Measurements from ENCODE around the gene TRIM41.
A peak's percentile ranks its signal among the peaks of the same experiment; 100 is the strongest.

The TRIM41 gene

GRCh38 chr5:181195249-181195761 is 27.8 kb upstream of the TRIM41 start:
- no peaks in the 10 kb centered on the region for H3K36me3 ChIP-seq (ENCODE audit: insufficient read depth, low read length)
- H3K9ac ChIP-seq (ENCODE audit: low read depth, low read length): no peak overlapping the region
- no peak overlapping the region for H3K4me3 ChIP-seq (ENCODE audit: low read length)
- H3K4me1 ChIP-seq (ENCODE audit: control insufficient read depth, insufficient read depth, low read length): peaks cover 12% of the 10 kb centered on the region
- no peak overlapping the region for H3K4me2 ChIP-seq (ENCODE audit: low read length)
- no peaks in the 10 kb centered on the region for H3K9me3 ChIP-seq (replicated peaks; ENCODE audit: low read length)
- no peaks in the 10 kb centered on the region for H3K27me3 ChIP-seq (ENCODE audit: control insufficient read depth, insufficient read depth, low read length)

- H3K9me3 ChIP-seq (replicated peaks; ENCODE audit: low read length): no peaks in the 10 kb centered on the region
- no peaks in the 10 kb centered on the region for H3K27me3 ChIP-seq (ENCODE audit: control insufficient read depth, insufficient read depth, low read length)
- H3K4me1 ChIP-seq (ENCODE audit: control insufficient read depth, insufficient read depth, low read length): peaks cover 4% of the 10 kb centered on the region
- H3K36me3 ChIP-seq (ENCODE audit: insufficient read depth, low read length): no peaks in the 10 kb centered on the region
- H3K4me2 ChIP-seq (ENCODE audit: low read length): no peak overlapping the region
- no peak overlapping the region for H3K4me3 ChIP-seq (ENCODE audit: low read length)
- H3K9ac ChIP-seq (ENCODE audit: low read depth, low read length): no peak overlapping the region
Measured at GRCh38 chr5:181197326-181197951, 25.6 kb upstream of the TRIM41 start.

GRCh38 chr5:181198106-181198685 is 24.9 kb upstream of the TRIM41 start:
- Histone ChIP-seq H3K27me3 (ENCODE audit: control insufficient read depth, insufficient read depth, low read length) (no peaks in the 10 kb centered on the region), H3K36me3 (ENCODE audit: insufficient read depth, low read length) (no peaks in the 10 kb centered on the region), H3K4me2 (ENCODE audit: low read length) (no peak overlapping the region), H3K4me1 (ENCODE audit: control insufficient read depth, insufficient read depth, low read length) (no peaks in the 10 kb centered on the region), H3K9me3 (replicated peaks; ENCODE audit: low read length) (no peaks in the 10 kb centered on the region), H3K4me3 (ENCODE audit: low read length) (no peak overlapping the region), H3K9ac (ENCODE audit: low read depth, low read length) (no peak overlapping the region)

GRCh38 chr5:181198905-181199519 is 24.1 kb upstream of the TRIM41 start:
- Histone ChIP-seq H3K9ac (ENCODE audit: low read depth, low read length) (no peak overlapping the region), H3K4me3 (ENCODE audit: low read length) (no peak overlapping the region), H3K27me3 (ENCODE audit: control insufficient read depth, insufficient read depth, low read length) (no peaks in the 10 kb centered on the region), H3K36me3 (ENCODE audit: insufficient read depth, low read length) (no peaks in the 10 kb centered on the region), H3K4me1 (ENCODE audit: control insufficient read depth, insufficient read depth, low read length) (peaks cover 8% of the 10 kb centered on the region), H3K9me3 (replicated peaks; ENCODE audit: low read length) (no peaks in the 10 kb centered on the region), H3K4me2 (ENCODE audit: low read length) (no peak overlapping the region)

DNA sequence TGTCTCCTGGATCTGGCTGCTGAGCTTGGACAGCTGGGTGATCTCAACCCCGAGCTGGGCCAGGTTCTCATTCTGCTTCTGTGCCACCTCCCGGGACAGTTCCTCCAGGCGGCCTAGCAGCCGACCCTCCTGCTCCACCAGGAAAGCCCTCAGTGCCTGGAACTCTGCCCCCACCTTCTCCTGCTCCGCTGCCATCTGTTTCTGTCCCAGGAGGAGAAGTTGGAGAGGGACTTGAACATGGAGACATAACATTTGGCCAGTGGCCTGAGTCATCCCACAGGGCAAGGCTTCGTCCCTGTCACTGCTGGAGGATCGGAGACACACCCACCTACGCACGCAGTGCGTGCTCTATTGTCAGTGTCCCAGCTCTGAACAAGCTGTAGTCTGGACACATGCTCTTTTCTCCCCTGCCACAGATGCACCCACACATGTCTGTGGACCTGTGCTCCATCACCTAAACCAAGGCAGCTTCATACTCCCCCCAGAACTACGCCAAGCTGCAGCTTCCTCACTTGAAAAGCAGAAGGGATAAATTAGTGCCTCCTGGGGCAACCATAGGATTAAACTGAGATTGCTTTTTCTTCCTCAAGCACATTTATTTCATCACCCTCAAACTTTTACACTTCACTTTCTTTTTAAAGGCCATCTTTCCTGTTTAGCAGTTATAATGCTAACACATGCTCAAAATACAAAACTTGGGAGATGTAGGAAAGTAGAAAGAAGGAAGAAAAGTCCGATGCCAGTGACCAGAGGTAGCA is 23.0 kb upstream of the TRIM41 start:
- H3K4me3 ChIP-seq (ENCODE audit: low read length): no peak overlapping the region
- H3K4me1 ChIP-seq (ENCODE audit: control insufficient read depth, insufficient read depth, low read length): peaks cover 11% of the 10 kb centered on the region
- no peaks in the 10 kb centered on the region for H3K27me3 ChIP-seq (ENCODE audit: control insufficient read depth, insufficient read depth, low read length)
- no peak overlapping the region for H3K4me2 ChIP-seq (ENCODE audit: low read length)
- H3K9me3 ChIP-seq (replicated peaks; ENCODE audit: low read length): no peaks in the 10 kb centered on the region
- no peaks in the 10 kb centered on the region for H3K36me3 ChIP-seq (ENCODE audit: insufficient read depth, low read length)
- no peak overlapping the region for H3K9ac ChIP-seq (ENCODE audit: low read depth, low read length)

GRCh38 chr5:181200816-181201215 is 22.3 kb upstream of the TRIM41 start:
- Histone ChIP-seq H3K9ac (ENCODE audit: low read depth, low read length) (no peak overlapping the region), H3K4me1 (ENCODE audit: control insufficient read depth, insufficient read depth, low read length) (peaks cover 17% of the 10 kb centered on the region), H3K36me3 (ENCODE audit: insufficient read depth, low read length) (no peaks in the 10 kb centered on the region), H3K9me3 (replicated peaks; ENCODE audit: low read length) (no peaks in the 10 kb centered on the region), H3K4me3 (ENCODE audit: low read length) (no peak overlapping the region), H3K27me3 (ENCODE audit: control insufficient read depth, insufficient read depth, low read length) (no peaks in the 10 kb centered on the region), H3K4me2 (ENCODE audit: low read length) (no peak overlapping the region)

DNA sequence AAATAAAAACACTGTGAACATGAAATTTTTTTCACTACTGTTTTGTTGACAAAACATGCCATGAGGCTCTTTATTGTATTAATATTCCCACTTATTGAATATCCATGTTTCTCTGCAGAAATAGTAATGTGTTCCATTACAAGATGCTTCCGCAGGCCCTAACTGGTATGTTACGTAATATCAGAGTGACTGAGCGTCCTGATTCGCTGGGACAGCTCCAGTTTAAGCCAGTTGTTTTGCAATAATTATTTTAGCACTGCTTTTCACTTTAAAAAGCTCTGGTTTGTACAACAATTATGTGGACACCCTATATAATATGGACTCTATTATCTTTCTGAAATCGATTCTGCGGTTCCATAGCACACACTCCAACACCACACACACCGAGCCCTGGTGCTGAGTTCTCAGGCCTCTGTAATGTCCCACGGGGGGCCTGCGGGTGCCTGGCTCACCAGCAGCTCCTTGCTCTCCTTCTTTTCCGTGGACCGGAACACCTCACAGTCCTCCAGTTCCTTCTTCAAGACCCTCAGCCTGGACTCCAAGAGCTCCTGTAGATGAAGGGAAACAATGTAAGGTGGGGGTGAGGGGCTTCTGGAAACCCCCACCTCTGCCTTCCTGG is 19.9 kb upstream of the TRIM41 start:
- H3K4me2 ChIP-seq (ENCODE audit: low read length): peak overlapping the region; percentile 81
- H3K27me3 ChIP-seq (ENCODE audit: control insufficient read depth, insufficient read depth, low read length): no peaks in the 10 kb centered on the region
- H3K9me3 ChIP-seq (replicated peaks; ENCODE audit: low read length): no peaks in the 10 kb centered on the region
- H3K36me3 ChIP-seq (ENCODE audit: insufficient read depth, low read length): no peaks in the 10 kb centered on the region
- no peak overlapping the region for H3K4me3 ChIP-seq (ENCODE audit: low read length)
- peaks cover 25% of the 10 kb centered on the region for H3K4me1 ChIP-seq (ENCODE audit: control insufficient read depth, insufficient read depth, low read length)
- H3K9ac ChIP-seq (ENCODE audit: low read depth, low read length): no peak overlapping the region

DNA sequence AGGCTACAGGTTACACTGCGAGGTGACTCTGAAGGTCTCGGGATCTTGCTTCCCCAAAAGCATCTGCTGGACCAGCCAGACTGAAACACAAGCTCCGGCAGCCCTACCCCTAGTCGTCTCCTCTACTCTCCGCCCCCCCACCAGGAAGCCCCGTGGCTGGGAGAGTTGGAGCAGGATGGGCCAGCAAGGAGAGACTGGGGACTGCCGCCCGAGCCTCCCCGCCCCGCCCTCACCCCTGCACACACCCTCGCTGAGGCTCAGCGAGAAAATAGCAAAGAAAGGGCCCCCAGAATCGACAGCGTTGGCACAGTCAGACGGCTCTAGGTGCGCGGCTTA is 19.3 kb upstream of the TRIM41 start:
- Histone ChIP-seq H3K27me3 (ENCODE audit: control insufficient read depth, insufficient read depth, low read length) (no peaks in the 10 kb centered on the region), H3K4me2 (ENCODE audit: low read length) (peak overlapping the region; percentile 81), H3K4me1 (ENCODE audit: control insufficient read depth, insufficient read depth, low read length) (peaks cover 25% of the 10 kb centered on the region), H3K4me3 (ENCODE audit: low read length) (peak overlapping the region; percentile 71), H3K36me3 (ENCODE audit: insufficient read depth, low read length) (no peaks in the 10 kb centered on the region), H3K9ac (ENCODE audit: low read depth, low read length) (peak overlapping the region; percentile 30), H3K9me3 (replicated peaks; ENCODE audit: low read length) (no peaks in the 10 kb centered on the region)

DNA sequence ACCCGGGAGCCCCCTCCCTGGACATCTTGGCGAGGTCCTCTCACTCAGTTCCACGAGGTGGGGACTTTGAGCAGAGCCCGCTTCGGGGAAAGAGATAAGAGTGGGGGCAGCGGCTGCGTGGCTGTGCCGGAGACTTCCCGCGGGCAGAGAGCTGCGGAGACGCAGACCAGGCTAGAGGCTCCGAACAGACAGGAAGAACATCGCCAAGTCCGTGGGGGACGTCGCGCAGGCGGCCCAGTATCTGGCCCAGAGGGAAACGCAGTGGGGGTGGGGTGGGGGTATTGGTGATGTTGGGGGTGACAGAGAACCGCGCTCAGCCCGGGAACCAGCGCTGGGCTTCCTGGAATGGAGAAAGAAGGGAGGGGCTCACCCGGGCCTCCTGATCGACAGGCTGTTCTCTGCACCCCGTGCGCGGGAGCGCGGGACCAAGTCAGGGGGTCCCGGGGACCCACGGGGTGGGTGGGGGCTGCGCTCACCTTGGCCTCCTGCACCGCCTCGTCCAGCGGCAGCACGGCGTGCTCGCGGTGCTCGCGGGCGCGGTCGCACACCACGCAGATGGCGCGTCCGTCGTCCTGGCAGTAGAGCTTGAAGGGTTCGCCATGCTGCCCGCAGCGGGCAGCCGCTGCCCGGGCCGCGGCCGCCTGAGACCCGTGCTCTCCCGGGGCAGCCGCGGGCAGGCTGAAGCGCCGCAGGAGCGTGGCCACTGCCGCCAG is 18.8 kb upstream of the TRIM41 start:
- H3K9me3 ChIP-seq (replicated peaks; ENCODE audit: low read length): no peaks in the 10 kb centered on the region
- peaks cover 25% of the 10 kb centered on the region for H3K4me1 ChIP-seq (ENCODE audit: control insufficient read depth, insufficient read depth, low read length)
- peak overlapping the region; percentile 81 for H3K4me2 ChIP-seq (ENCODE audit: low read length)
- H3K27me3 ChIP-seq (ENCODE audit: control insufficient read depth, insufficient read depth, low read length): no peaks in the 10 kb centered on the region
- no peaks in the 10 kb centered on the region for H3K36me3 ChIP-seq (ENCODE audit: insufficient read depth, low read length)
- H3K4me3 ChIP-seq (ENCODE audit: low read length): peak overlapping the region; percentile 71
- peak overlapping the region; percentile 44 for H3K9ac ChIP-seq (ENCODE audit: low read depth, low read length)

DNA sequence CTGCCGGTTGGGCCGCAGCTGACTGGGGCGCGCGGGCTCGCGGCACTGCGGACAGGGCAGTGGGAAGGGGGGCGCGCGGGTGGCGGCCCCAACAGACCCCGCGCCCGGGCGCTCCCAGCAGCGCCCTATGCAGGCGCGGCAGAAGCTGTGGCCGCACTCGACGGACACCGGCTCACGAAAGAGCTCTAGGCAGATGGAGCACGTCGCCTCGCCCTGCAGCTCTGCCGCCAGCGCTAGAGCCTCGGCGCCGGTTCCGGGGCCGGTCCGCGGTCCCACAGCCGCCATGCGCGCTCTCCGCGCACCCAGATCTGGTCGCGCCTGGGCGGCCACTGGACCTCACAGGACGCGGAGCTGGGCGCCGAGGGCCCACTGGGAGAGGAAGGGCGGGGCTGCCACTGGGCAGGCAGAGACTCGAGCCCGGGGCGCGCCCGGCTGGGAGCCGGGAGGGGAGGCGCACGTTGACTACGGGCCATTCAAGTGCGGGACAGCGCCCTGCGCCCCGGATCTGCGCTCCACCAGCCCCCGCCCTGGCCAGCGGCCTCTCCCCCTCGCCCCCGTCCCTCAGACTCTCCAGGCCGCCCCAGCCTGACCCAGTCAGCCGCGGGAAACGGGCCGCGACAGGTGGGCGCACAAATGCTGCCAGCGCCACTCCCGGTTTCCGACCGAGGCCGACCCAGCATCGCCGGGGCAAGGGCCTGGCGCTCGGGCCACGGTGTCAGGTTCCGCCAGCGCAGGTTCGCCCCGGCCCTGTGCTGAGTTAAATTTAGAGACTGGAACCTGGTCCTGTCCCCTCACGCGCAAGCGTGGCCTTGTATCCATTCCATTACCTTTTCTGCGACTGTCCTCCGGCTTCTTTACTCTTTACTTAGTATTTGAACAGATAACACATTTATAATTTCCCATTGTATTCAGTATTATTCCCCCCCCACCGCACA is 18.0 kb upstream of the TRIM41 start, which contains the start of gene TRIM7:
TRIM7 (minus strand) TSS at position 371 of the 935 bp plus-strand sequence; CDS start at position 285, 86 bp downstream.
- Histone ChIP-seq H3K4me1 (ENCODE audit: control insufficient read depth, insufficient read depth, low read length) (peaks cover 25% of the 10 kb centered on the region), H3K9ac (ENCODE audit: low read depth, low read length) (peak within 1 kb of the TSS; percentile 44)

More for the DNA sequence above, 18.0 kb upstream of the TRIM41 start, which contains the start of gene TRIM7:
- Histone ChIP-seq H3K9me3 (replicated peaks; ENCODE audit: low read length) (no peaks in the 10 kb centered on the region), H3K36me3 (ENCODE audit: insufficient read depth, low read length) (no peaks in the 10 kb centered on the region), H3K4me3 (ENCODE audit: low read length) (peak within 1 kb of the TSS; percentile 71), H3K4me2 (ENCODE audit: low read length) (peak within 1 kb of the TSS; percentile 81), H3K27me3 (ENCODE audit: control insufficient read depth, insufficient read depth, low read length) (no peaks in the 10 kb centered on the region)
